ENCODE measurements around the gene METRN. TPM values are rescaled to one million over a fixed set of nuclear protein-coding genes. Genes with fewer than 3 reads are reported as not detected.

Gene METRN
- total and polyA plus RNA-seq, 2 of the 4 experiments (the other 2 are of a cell fraction) = 6.1 to 48.2 TPM

- Histone ChIP-seq H3K27me3 (ENCODE audit: control insufficient read depth, insufficient read depth, low read length) (no peaks in the 10 kb centered on the region), H3K4me1 (ENCODE audit: control insufficient read depth, insufficient read depth, low read length) (peaks cover 20% of the 10 kb centered on the region), H3K4ac (ENCODE audit: low read depth, low read length) (no peak overlapping the region), H3K79me1 (ENCODE audit: low read depth in 1 of 2, low read length in 2 of 2) (peaks cover 13 to 23% of the 10 kb centered on the region in 2 experiments), H2BK15ac (ENCODE audit: low read depth, low read length) (no peak overlapping the region), H2BK5ac (ENCODE audit: low read depth, low read length, poor library complexity, severe bottlenecking) (no peak overlapping the region), H2BK20ac (ENCODE audit: low read depth, low read length) (no peak overlapping the region), H2AK5ac (ENCODE audit: low read depth, low read length) (no peak overlapping the region; the same call in 1 of the 2 replicates), H4K8ac (ENCODE audit: low read depth in 2 of 2, low read length in 2 of 2) (no peak overlapping the region), H2AK9ac (replicated peaks; ENCODE audit: low read depth, low read length, poor library complexity) (no peak overlapping the region), H3K4me3 (ENCODE audit: insufficient read depth, low read depth, low read length) (no peak overlapping the region), H3K27ac (ENCODE audit: insufficient read depth, low read length) (no peak overlapping the region), H3K36me3 (ENCODE audit: control insufficient read depth, insufficient read depth, low read length) (no peaks in the 10 kb centered on the region), H3K23ac (ENCODE audit: low read depth, low read length) (no peak overlapping the region), H3K4me2 (ENCODE audit: low read depth, low read length) (no peak overlapping the region), H3K9ac (ENCODE audit: low read depth, low read length) (no peak overlapping the region), H3K9me3 (ENCODE audit: control insufficient read depth, insufficient read depth, low read length) (no peaks in the 10 kb centered on the region), H4K5ac (ENCODE audit: low read depth, low read length) (no peak overlapping the region), H3K9me1 (ENCODE audit: insufficient read depth, low read length) (no peaks in the 10 kb centered on the region), H3K56ac (ENCODE audit: extremely low read depth, insufficient read depth, low read length) (no peak overlapping the region), H4K20me1 (ENCODE audit: insufficient read depth, low read length) (peaks cover 7% of the 10 kb centered on the region), H2AFZ (replicated peaks; ENCODE audit: low read length, poor library complexity) (no peak overlapping the region), H3K14ac (replicated peaks; ENCODE audit: low read depth, low read length) (no peak overlapping the region), H3K18ac (ENCODE audit: low read depth, low read length) (no peak overlapping the region), H2BK120ac (ENCODE audit: low read depth, low read length) (no peak overlapping the region), H4K91ac (ENCODE audit: insufficient read depth, low read depth, low read length) (no peak overlapping the region)
- ATAC-seq (ENCODE audit: low read depth) (no peak), DNase-seq (no peak)
- ChIA-PET POLR2A (ENCODE audit: unreplicated experiment) (no interaction called here), CTCF (no interaction called here)
- intact Hi-C loops (cut with micrococcal nuclease) (no loop called here), dilution Hi-C loops (cut with HindIII; ENCODE audit: low sequenced_read_pairs, unreplicated experiment) (no loop called here), in situ Hi-C loops (cut with MboI; ENCODE audit: low sequenced_read_pairs) (loop anchor here (25.0 kb wide), 1 partner anchor 345 kb away; the partner anchor contains the start of gene SSTR5)
- TF ChIP-seq, protein P1, sequence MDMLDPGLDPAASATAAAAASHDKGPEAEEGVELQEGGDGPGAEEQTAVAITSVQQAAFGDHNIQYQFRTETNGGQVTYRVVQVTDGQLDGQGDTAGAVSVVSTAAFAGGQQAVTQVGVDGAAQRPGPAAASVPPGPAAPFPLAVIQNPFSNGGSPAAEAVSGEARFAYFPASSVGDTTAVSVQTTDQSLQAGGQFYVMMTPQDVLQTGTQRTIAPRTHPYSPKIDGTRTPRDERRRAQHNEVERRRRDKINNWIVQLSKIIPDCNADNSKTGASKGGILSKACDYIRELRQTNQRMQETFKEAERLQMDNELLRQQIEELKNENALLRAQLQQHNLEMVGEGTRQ (IDR thresholded peaks at IDR 0.05; ENCODE audit: low read depth, low read length) = no peak
- TF ChIP-seq NFE2L2 (IDR thresholded peaks at IDR 0.05; ENCODE audit: low read depth, low read length) (no peak), MAFK (IDR thresholded peaks at IDR 0.05; ENCODE audit: low read depth, low read length) (no peak), FOS (IDR thresholded peaks at IDR 0.05; ENCODE audit: low read depth, low read length) (no peak), RFX5 (IDR thresholded peaks at IDR 0.05; ENCODE audit: low read depth, low read length) (no peak), MXI1 (IDR thresholded peaks at IDR 0.05; ENCODE audit: borderline replicate concordance, low read depth, low read length) (no peak), BHLHE40 (IDR thresholded peaks at IDR 0.05; ENCODE audit: low read depth, low read length) (no peak), RAD21 (IDR thresholded peaks at IDR 0.05; ENCODE audit: low read length) (no peak), SMC3 (IDR thresholded peaks at IDR 0.05; ENCODE audit: low read depth, low read length) (no peak), MAZ (IDR thresholded peaks at IDR 0.05; ENCODE audit: borderline replicate concordance, low read depth, low read length) (no peak), CHD1 (IDR thresholded peaks at IDR 0.05; ENCODE audit: low read depth, low read length) (no peak), POLR2A (IDR thresholded peaks at IDR 0.05; ENCODE audit: low read depth, low read length) (no peak), CEBPB (IDR thresholded peaks at IDR 0.05; ENCODE audit: low read depth, low read length) (no peak)
- TF ChIP-seq, protein P2, sequence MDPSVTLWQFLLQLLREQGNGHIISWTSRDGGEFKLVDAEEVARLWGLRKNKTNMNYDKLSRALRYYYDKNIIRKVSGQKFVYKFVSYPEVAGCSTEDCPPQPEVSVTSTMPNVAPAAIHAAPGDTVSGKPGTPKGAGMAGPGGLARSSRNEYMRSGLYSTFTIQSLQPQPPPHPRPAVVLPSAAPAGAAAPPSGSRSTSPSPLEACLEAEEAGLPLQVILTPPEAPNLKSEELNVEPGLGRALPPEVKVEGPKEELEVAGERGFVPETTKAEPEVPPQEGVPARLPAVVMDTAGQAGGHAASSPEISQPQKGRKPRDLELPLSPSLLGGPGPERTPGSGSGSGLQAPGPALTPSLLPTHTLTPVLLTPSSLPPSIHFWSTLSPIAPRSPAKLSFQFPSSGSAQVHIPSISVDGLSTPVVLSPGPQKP (IDR thresholded peaks at IDR 0.05; ENCODE audit: borderline replicate concordance, low read depth, low read length) = no peak
- TF ChIP-seq, protein P3, sequence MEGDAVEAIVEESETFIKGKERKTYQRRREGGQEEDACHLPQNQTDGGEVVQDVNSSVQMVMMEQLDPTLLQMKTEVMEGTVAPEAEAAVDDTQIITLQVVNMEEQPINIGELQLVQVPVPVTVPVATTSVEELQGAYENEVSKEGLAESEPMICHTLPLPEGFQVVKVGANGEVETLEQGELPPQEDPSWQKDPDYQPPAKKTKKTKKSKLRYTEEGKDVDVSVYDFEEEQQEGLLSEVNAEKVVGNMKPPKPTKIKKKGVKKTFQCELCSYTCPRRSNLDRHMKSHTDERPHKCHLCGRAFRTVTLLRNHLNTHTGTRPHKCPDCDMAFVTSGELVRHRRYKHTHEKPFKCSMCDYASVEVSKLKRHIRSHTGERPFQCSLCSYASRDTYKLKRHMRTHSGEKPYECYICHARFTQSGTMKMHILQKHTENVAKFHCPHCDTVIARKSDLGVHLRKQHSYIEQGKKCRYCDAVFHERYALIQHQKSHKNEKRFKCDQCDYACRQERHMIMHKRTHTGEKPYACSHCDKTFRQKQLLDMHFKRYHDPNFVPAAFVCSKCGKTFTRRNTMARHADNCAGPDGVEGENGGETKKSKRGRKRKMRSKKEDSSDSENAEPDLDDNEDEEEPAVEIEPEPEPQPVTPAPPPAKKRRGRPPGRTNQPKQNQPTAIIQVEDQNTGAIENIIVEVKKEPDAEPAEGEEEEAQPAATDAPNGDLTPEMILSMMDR (conservative IDR thresholded peaks at IDR 0.05; ENCODE audit: low read depth, low read length) = no peak
- 94% methylated on average over 13 of the region's 29 CpGs; no CpG with 5 or more reads in 1 of the 2 experiments for WGBS, 2 experiments (ENCODE audit: extremely low coverage in 2 of 2, insufficient read length in 1 of 2)
- BruUV-seq (replicated peaks) = no TSS peak
These were observed 1.9 kb downstream of the METRN start for GRCh38 chr16:716768-717325.
